GM21786 (cell line): ENCODE data around the gene SPTBN4.
A peak's percentile ranks its signal among the peaks of the same experiment; 100 is the strongest.
"Not testable (repeated sequence)": the region's sequence is repeated elsewhere in the genome, so short reads cannot be mapped to it uniquely, and the experiment has no call there.

ENCODE experiments used
- ATAC-seq: cut with Tn5 transposase; IDR thresholded peaks from one replicate; pipeline ENCODE4 v1.9.1; 2021; ENCODE audit not compliant: unreplicated experiment

The SPTBN4 gene

DNA sequence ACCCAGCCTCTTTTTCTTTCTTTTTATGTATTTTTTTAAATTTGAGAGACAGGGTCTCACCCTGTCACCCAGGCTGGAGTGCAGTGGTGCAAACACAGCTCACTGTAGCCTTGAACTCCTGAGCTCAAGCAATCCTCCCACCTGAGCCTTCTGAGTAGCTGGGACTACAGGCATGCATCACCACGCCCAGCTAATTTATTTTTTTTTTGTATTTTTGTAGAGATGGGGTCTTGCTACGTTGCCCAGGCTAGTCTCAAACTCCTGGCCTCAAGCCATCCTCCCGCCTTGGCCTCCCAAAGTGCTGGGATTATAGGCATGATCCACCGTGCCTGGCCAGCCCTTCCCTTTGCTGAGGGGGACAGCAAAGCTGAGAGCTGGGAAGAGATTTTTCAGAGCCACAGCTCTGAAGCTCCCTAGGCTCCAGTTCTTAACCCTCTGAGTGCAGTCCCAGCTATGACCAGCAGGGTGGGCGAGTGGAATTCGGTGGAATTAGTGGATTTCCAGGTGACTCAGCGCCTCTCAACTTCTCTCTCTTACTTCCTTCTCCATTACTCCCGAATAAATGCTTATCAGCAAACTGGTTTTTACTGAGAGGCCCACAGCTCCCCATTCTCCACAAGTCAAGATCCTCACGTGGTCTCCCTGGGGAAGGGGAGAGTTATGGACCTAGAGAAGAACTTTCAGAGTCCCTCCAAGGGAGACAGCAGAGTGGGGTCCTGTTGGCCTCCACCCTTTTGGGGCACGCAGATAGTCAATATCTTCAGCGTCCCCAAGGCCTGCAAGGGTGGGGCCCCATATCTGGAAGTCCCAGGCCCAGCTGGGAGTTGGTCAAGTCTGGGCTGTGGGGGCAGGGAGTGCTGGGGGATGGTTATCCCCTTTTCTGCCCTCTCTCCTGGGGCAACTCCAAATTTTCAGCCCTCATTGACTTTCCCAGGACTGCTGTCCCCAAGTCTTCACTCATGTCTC lies 2.5 kb upstream of the SPTBN4 start:
- ATAC-seq = no peak

DNA sequence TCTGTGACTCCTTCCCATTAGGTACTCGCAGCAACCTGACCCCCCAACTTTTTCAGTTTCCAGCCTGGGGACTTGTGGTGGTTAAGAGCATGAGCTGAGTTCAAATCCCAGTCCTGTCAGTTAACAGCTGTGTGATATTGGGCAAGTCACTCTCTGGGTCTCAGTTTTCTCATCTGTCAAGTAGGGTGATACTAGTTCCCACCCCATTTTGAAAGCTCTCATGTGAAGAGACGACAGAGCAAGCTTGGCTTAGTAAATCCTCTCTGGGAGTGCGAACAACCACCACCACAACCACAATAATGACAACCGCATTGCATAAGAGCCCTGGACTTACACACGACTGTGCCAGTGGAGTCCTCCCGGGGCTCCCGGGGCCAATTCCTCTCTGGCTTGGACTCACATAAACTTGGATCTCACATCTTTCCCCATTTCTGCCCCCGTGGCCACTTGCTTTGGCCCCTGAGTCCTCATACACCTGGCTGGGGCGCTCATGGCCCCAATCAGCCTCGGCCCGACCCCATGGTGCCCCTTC lies 1.7 kb upstream of the SPTBN4 start:
- no peak for ATAC-seq

DNA sequence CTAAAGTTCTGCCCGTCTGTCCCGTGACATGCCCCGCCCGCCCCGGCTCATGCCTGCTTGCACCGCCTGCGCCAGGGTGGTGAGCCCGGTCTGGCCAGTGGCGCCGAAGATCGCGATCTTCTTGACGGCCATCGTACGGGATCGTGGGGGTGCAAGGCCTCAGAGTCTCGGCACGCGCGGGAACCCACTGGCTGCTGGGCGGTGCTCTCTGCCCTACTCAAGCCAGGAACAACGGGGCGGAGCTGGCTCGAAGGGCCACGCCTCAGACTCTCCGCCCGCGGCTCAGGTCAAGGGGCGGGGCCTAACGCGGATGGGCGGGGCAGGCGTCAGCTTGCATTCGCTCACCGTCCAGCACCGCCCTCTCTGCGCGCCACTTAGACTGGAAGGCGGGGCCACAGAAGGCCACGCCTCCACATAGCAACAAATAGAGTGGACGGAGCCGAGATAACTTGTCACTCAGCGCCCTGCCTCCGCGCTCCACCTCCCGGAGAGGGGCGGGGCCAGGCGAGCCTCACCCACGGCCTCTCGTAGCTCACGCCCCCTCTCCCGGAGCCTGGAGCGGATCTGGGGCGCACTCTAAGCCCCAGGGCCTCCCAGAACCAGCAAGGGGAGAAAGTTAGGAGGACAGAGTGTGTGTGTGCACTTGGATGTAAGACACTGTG lies 1.1 kb upstream of the SPTBN4 start, which contains the start of gene BLVRB:
BLVRB (minus strand) TSS at position 189 of the 662 bp plus-strand sequence; CDS start at position 132, 57 bp downstream.
- peak; percentile 81 for ATAC-seq

DNA sequence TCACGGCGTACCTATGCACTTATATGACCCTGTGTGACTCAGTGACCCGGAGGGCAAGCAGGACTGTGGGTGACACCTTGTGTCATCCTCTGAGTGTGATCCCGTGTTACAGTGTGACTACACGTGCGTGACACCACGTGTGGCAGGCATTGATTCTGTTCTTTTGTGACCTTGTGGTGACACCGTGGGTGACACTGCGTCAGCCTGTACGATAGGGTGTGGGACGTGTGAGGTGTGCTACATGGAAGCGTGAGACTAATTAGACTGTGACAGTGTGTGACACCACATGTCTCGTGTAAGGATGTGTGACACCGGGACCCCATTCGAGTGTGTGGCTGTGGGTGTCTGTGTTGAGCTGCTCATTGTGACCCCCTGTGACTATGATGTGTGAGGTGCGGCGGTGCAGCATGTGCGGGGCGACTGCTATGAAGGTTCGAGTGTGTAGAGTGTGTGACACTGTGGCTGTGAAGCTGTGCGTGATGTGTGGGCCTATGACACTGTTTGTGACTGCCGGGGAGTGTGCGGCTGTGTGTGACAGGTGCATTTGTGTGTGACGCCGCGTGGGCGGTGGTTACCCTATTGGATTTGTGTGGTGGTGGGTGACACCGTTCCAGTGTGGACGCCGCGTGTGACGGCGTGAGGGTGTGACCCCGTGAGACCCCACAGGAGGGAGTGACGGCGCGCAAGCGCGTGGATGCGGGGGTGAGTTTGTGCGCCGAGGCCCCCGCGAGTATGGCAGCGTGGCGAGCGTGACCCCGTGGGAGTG lies 399 bp upstream of the SPTBN4 start:
- ATAC-seq = peak; percentile 19

DNA sequence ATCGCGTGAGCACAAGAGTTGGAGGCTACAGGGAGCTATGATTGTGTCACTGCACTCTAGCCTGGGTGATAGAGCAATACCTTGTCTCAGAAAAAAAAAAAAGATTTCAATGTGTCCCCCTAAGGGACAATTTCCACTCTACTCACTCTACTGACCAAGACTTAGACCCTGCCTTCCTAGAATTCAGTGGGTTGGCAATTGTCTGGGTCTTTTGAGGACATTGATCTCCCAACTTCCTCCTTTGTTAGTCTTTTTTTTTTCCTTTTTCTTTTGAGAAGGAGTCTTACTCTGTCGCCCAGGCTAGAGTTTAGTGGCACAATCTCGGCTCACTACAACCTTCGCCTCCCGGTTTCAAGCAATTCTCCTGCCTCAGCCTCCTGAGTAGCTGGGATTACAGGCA lies 2.2 kb downstream of the SPTBN4 start:
- ATAC-seq = no peak

DNA sequence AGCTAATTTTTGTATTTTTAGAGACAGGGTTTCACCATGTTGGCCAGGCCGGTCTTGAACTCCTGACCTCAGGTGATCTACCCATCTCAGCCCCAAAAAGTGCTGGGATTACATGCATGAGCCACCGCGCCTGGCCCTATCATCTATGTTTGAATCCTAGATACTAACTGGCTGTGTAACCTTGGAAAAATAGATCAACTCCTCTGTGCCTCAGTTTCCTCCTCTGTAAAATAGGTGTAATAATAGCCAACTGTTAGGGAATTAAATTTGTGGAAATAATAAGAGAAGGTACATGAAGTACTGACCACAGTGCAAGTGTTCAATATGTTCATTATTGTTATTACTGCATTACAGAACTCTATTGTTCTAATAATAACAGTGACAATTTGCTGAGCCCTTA lies 4.3 kb downstream of the SPTBN4 start:
- no peak for ATAC-seq

DNA sequence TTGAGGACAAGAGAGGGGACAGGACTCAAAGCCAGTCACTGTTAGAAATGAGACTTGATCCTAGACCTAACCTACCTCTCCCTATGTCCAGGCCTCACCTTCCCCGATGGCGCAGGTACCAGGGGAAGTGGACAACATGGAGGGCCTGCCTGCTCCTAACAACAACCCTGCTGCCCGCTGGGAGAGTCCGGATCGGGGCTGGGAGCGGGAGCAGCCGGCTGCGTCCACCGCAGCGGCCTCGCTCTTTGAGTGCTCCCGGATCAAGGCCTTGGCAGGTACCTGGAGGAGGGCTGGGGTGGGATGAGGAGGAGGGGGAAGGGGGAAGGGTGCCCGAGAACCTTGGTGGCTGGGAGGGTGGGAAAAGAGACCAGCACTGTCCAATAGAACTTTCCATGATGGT lies 5.7 kb downstream of the SPTBN4 start:
- no peak for ATAC-seq

DNA sequence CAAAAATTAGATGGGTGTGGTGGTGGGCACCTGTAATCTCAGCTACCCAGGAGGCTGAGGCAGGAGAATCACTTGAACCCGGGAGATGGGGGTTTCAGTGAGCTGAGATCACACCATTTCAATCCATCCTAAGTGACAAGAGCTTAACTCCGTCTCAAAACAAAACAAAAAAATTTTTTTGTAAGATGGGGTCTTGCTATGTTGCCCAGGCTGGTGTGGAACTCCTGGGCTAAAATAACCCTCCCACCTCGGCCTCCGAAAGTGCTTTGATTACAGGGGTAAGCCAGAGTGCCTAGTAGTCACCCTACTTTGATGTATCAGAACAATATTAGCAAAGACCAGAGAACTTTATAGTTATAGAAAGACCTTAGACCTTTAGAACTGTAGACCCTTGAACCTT lies 7.9 kb downstream of the SPTBN4 start:
- ATAC-seq = no peak

DNA sequence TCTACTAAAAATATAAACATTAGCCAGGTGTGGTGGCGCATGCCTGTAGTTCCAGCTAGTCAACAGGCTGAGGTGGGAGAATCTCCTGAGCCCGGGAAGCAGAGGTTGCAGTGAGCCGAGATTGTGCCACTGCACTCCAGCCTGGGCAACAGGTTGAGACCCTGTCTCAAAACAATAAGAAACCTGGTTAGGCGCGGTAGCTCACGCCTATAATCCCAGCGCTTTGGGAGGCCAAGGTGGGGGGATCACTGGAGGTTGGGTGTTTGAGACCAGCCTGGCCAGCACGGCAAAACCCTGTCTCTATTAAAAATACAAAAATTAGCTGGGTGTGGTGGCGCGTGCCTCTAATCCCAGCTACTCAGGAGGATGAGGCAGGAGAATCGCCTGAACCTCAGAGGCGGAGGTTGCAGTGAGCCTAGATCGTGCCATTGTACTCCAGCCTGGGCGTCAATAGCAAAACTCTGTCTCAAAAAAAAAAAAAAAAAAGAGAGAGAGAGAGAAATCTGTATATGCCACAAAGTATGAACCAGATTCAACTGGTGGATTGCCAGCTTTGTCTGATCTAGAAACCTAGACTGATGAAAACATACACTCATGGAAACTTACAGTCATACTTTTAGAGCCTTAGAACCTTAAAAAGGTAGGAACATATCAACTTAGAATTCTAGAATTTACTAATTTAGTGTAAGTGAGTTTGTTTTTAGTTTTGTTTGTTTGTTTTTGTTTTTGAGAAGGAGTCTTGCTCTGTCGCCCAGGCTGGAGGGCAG lies 9.3 kb downstream of the SPTBN4 start:
- not testable (repeated sequence) for ATAC-seq

DNA sequence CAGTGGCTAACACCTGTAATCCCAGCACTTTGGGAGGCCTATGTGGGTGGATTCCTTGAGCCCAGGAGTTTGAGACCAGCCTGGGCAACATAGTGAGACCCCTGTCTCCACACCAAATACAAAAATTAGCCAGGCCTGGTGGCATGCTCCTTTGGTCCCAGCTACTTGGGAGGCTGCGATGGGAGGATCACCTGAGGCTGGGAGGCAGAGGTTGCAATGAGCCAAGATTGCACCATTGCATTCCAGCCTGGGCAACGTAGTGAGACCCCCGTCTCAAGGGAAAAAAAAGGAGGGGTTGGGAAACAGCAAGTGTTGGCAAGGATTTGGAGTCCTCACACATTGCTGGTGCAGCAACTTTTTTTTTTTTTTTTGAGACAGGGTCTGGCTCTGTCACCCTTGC lies 19.2 kb downstream of the SPTBN4 start:
- no peak for ATAC-seq

DNA sequence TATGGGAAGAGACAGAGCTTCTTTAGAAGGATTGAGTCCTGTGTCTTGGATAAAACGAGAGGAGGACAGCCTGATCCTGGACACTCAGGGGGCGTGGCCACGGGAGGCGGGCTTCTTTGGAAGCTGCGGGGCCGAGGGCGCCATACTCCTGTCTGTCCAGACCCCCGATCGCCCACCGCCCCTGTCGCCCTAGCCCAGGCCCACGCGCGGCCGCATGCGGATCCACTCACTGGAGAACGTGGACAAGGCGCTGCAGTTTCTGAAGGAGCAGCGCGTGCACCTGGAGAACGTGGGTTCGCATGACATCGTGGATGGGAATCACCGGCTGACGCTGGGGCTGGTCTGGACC lies 23.1 kb downstream of the SPTBN4 start:
- ATAC-seq = no peak

DNA sequence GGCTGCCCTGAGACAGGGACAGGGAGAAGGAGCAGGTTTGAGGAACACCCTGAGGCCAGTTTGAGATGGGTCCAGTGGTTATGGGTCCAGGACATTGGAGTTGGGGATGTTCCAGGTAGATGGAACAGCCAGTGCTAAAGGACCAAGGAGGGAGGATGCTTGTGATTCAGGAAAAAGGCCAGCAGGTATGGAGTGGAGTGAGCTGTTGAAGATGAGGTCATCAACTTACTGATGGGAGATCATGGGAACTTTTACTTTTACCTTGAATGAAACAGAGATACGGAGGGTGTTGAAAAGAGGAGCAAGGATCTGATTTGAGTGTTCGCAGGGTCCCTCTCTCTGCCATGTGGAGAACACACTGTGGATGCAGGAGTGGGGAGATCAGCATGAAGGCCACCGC lies 25.5 kb downstream of the SPTBN4 start:
- ATAC-seq = no peak

DNA sequence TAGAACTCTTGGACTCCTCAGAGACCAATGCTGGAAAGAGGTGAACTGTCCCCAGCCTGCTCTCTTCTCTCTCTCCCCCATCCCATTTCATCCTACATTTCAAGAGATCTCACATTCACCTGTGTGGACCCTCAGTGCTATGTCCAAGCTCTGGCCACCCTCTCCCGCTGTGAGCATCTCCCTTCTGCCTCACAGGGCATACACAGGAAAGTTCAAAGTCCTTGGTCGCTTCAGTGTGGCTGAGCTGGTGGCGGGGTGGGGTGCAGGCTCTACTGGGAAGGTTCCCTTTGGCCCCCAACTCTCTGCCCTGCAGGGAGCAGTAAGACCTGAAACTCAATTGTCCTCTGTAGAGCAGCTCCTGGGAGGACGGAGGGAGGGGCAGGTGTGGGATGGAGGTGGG lies 27.0 kb downstream of the SPTBN4 start:
- ATAC-seq = no peak

DNA sequence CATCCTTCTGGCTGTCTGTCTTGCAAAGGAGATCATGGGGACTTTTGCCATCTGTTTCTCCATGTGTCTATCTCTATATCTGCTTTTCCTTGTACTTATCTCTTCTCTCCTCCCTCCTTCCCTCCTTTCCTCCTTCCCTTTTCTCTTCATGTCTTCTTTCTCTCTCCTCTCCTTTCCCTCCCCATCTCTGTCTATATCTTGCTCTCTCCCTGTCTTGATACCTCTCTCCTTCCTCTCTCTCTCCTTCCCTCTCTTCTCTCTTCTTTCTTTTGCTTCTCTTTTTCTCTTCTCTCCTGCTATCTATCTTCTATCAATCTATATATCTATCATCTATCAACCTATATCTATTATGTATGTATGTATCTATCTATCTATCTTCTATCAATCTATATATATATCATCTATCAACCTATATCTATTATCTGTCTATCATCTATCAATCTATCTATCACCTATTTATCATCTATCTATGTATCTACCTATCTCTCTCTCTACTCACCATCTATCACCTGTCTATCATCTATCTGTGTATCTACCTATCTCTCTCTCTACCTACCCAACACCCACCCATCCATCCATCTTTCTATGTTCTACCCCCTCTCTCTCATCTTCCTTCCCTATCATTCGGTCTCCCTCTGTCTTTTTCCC lies 27.5 kb downstream of the SPTBN4 start:
- no peak for ATAC-seq

DNA sequence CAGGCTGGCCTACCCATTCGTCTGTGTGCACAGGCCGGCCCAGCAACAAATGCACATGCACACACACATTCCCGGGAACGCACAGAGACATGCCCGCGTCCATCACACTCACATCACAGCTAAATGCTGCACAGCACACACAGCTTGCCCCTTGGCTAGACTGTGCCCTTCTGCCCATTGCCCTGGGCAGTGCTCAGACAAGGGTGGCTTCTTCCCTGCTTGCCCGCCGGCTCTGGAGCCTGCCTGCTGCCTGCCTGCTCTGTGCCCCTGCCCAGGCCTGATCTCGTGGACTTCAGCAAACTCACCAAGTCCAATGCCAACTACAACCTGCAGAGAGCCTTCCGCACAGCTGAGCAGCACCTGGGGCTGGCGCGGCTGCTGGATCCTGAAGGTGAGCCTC lies 30.4 kb downstream of the SPTBN4 start:
- ATAC-seq = no peak

DNA sequence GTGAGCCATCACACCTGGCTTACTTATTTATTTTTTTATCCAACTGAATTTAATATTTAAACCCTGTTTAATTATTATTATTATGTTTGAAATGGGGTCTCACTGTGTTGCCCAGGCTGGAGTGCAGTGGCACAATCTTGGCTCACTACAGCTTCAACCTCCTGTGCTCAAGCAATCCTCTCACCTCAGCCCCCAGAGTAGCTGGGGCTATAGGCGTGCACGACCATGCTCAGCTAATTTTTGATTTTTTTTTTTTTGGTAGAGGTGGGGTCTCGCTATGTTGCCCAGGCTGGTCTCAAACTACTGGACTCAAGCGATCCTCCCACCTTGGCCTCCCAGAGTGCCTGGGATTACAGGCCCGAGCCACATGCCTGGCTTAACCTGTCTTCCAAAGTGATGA lies 32.5 kb downstream of the SPTBN4 start:
- no peak for ATAC-seq

DNA sequence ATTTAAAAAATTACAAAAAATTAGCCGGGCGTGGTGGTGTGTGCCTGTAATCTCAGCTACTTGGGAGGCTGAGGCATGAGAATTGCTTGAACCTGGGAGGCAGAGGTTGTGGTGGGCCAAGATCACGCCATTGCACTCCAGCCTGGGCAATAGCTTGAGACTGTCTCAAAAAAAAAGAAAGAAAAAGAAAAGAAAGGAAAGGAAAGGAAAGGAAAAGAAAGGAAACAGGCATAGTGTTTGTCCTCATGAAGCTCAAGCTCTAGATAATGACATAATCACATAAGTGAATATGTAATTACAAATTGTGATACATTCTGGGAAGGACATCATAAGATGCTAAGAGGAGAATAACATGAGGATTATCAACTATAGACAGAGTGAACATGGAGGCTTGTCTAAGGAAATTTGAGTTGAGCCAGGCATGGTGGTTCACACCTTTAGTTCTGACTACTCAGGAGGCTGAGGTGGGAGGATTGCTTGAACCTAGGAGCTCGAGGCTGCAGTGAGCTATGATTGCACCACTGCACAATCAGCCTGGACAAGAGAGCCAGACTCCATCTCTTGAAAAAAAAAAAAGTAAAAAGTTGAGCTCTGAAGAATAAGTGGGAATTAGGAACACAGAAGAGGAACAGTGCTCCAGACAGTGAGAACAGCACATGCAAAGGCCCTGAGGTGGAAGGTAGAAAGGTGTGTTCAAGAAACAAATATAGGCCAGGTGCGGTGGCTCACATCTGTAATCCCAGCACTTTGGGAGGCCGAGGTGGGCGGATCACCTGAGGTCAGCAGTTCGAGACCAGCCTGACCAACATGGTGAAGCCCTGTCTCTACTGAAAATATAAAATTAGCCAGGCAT lies 34.1 kb downstream of the SPTBN4 start:
- ATAC-seq = not testable (repeated sequence)

DNA sequence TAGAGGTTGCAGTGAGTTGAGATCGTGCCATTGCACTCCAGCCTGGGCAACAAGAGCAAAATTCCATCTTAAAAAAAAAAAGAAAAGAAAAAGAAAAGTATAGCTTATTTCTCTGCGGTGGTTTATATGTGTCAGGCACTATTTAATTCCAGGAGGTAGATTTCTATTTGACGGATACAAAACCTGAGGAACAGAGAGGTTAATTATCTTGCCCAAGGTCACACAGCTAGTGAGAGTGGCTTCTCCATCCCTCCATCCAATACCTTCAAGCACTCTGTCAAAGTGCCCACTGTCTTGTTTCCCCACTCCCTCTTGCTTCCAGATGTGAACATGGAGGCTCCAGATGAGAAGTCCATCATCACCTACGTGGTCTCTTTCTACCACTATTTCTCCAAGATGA lies 34.8 kb downstream of the SPTBN4 start:
- no peak for ATAC-seq

DNA sequence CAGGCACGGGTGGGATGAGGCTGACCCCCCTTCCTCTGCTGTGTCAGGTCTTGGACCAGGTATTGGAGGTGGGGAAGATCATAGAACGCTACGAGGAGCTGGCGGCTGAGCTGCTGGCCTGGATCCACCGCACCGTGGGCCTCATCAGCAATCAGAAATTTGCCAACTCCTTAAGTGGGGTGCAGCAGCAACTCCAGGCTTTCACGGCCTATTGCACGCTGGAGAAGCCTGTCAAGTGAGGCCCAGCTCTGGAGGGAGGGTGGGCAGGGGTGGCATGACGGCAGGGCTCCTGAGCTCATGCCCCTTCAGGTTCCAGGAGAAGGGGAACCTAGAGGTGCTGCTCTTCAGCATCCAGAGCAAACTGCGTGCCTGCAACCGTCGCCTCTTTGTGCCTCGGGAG lies 35.3 kb downstream of the SPTBN4 start:
- ATAC-seq = no peak
